Calu3 (cell line): ENCODE results near the gene FLT3LG. TPM values are rescaled to one million over a fixed set of nuclear protein-coding genes. Genes with fewer than 3 reads are reported as not detected.

ENCODE experiments used
- BruUV-seq: library from RNA; stranded (reverse); fragments of 400-500 nt; replicated peaks from 2 replicates; lab custom pipeline; 2021; lab: Mats Ljungman, UMichigan
- CTCF ChIA-PET: fragments of 300-600 bp; sonication (Branson Sonifier 250); formaldehyde crosslinking; loops from one replicate; lab custom pipeline; 2022; ENCODE audit warnings: antibody characterized with exemption; lab: Charles Lee
- DNase-seq: peaks from one replicate; pipeline ENCODE4 v3.0.0; 2022
- H3K27ac Mint-ChIP-seq: one replicate; pipeline ENCODE4 v1.8.0; 2022; ENCODE audit warnings: mixed read lengths; ENCODE audit not compliant: unreplicated experiment
- H3K27me3 Mint-ChIP-seq: one replicate; pipeline ENCODE4 v1.8.0; 2022; ENCODE audit warnings: mixed read lengths; ENCODE audit not compliant: unreplicated experiment
- H3K36me3 Mint-ChIP-seq: one replicate; pipeline ENCODE4 v1.8.0; 2022; ENCODE audit warnings: mild to moderate bottlenecking, moderate library complexity, mixed read lengths; ENCODE audit not compliant: insufficient read depth, unreplicated experiment
- H3K4me1 Mint-ChIP-seq: one replicate; pipeline ENCODE4 v1.8.0; 2022; ENCODE audit warnings: mild to moderate bottlenecking, low read depth, mixed read lengths; ENCODE audit not compliant: unreplicated experiment
- H3K4me3 Mint-ChIP-seq: one replicate; pipeline ENCODE4 v1.8.0; 2022; ENCODE audit warnings: mild to moderate bottlenecking, low read depth, moderate library complexity, mixed read lengths; ENCODE audit not compliant: unreplicated experiment
- H3K9me3 Mint-ChIP-seq: one replicate; pipeline ENCODE4 v1.8.0; 2022; ENCODE audit warnings: low read depth, mixed read lengths; ENCODE audit not compliant: unreplicated experiment
- CTCF ChIP-seq: fragments of 200-600 bp; IDR thresholded peaks from one replicate; pipeline ENCODE4 v1.8.0; 2022; ENCODE audit warnings: antibody characterized with exemption; ENCODE audit not compliant: unreplicated experiment
- intact Hi-C: fragments of 100-400 bp; cut with micrococcal nuclease; formaldehyde crosslinking; loops from one replicate; pipeline ENCODE4 v1.10.0; 2022; ENCODE audit not compliant: unreplicated experiment
- total RNA-seq: library from RNA; stranded (reverse); gene quantifications from 2 replicates; pipeline ENCODE4 v1.2.3, GENCODE V29; 2022

The FLT3LG gene
- total RNA-seq, 1 experiment from 2014 or later, result 4.8 TPM

DNA sequence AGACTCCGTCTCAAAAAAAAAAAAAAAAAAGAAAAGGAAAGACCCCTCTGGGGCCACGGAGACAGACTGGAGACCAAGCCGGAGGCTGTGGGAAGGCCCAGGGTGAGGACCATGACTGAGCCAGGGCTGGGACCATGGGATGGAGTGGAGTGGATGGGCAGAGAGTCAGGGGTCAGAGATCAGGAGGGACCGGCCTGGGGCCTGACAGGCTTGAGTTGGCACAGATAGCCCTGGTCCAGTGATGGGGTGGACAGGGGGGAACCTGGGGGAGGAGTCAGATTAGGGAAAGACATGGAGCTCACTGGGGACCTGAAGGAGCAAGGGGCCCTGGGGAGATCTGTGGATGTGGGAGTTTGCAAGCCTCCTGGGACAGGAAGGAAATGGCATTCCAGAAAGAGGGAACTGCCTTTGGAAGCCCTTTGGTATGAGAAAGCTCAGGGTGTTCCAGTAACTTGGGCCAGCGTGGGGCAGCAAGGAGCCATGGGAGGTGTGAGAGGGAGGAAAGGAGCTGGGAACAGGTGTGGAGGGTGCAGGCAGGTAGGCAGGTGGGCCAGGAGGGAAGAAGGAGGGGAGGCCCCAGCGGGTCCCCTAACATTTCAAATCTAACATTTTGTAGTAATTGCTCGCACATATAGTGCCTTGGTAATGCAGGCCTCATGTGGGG is 7.1 kb downstream of the FLT3LG start:
- no peak for DNase-seq
- H3K9me3 Mint-ChIP-seq, result no peaks in the 10 kb centered on the region
- TF ChIP-seq CTCF, result no peak
- intact Hi-C loops, result no loop called here
- H3K4me1 Mint-ChIP-seq, result no peaks in the 10 kb centered on the region
- H3K36me3 Mint-ChIP-seq, result no peaks in the 10 kb centered on the region
- BruUV-seq, result no TSS peak
- CTCF ChIA-PET, result interaction anchor here (0.6 to 0.7 kb wide), 3 partner anchors 31 to 528 kb away, joined by 3 to 7 read pairs (median 4); no protein-coding TSS in a partner anchor
- no peak overlapping the region for H3K4me3 Mint-ChIP-seq
- H3K27me3 Mint-ChIP-seq, result peaks cover 5% of the 10 kb centered on the region
- no peak overlapping the region for H3K27ac Mint-ChIP-seq

DNA sequence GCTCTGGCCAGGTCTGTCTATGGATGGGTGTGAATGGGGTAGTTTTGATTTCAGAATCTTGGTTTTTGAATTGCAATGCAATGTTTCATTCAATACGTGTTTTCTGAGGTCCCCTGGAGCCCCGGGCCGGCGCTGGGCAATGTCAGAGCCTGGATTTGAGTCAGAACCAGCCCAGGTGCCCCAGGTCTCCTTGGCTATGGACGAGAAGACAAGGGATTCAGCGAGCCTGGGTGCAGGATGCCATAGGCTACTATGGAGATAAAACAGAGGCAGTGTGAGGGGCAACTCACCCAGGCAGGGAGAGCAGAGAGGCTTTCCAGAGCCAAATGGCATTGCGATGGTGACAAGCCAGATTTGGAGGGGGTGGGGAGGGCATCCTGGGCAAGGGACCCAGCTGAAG is 12.2 kb downstream of the FLT3LG start:
- CTCF ChIA-PET, result no interaction called here
- no peaks in the 10 kb centered on the region for H3K9me3 Mint-ChIP-seq
- H3K4me1 Mint-ChIP-seq, result no peaks in the 10 kb centered on the region
- H3K4me3 Mint-ChIP-seq, result no peak overlapping the region
- intact Hi-C loops, result no loop called here
- BruUV-seq, result no TSS peak
- no peak for TF ChIP-seq CTCF
- DNase-seq, result no peak
- H3K27ac Mint-ChIP-seq, result peak overlapping the region; percentile 99
- H3K36me3 Mint-ChIP-seq, result peaks cover 48% of the 10 kb centered on the region
- H3K27me3 Mint-ChIP-seq, result no peaks in the 10 kb centered on the region

- BruUV-seq, result TSS peak; percentile 84
- Mint-ChIP-seq H3K27me3 (no peaks in the 10 kb centered on the region), H3K9me3 (no peaks in the 10 kb centered on the region), H3K27ac (peak overlapping the region; percentile 99), H3K4me3 (peak overlapping the region; percentile 97), H3K4me1 (no peaks in the 10 kb centered on the region), H3K36me3 (peaks cover 53% of the 10 kb centered on the region)
- DNase-seq, result no peak
- intact Hi-C loops, result no loop called here
- CTCF ChIA-PET, result no interaction called here
- no peak for TF ChIP-seq CTCF
Measured at GRCh38 chr19:49486710-49487276, 12.8 kb downstream of the FLT3LG start.

GRCh38 chr19:49487277-49488045 is 13.4 kb downstream of the FLT3LG start, which contains the start of gene RPL13A:
Gene RPL13A, plus strand, starts transcription at chr19:49487608. Its CDS starts 22 bp downstream, at chr19:49487630.
- H3K36me3 Mint-ChIP-seq, result peaks cover 60% of the 10 kb centered on the region
- H3K27ac Mint-ChIP-seq, result peak within 1 kb of the TSS; percentile 99
- intact Hi-C loops, result no loop called here
- peak within 1 kb of the TSS; percentile 97 for H3K4me3 Mint-ChIP-seq
- peak; percentile 100 for DNase-seq
- CTCF ChIA-PET, result no interaction called here
- no peak for TF ChIP-seq CTCF
- no peaks in the 10 kb centered on the region for H3K27me3 Mint-ChIP-seq
- no peaks in the 10 kb centered on the region for H3K9me3 Mint-ChIP-seq
- H3K4me1 Mint-ChIP-seq, result no peaks in the 10 kb centered on the region
- TSS peak; percentile 66 for BruUV-seq
